ENCODE measurements around the gene PNLIPRP1. TPM values are rescaled to one million over a fixed set of nuclear protein-coding genes. Genes with fewer than 3 reads are reported as not detected.

The PNLIPRP1 gene
- total and polyA plus RNA-seq, 12 donors, result 0.24 to 1.5 (median 0.88) TPM; not detected in 7

- Histone ChIP-seq H3K4me1 (replicated peaks in 1 of 2) (no peaks in the 10 kb centered on the region), H3K9me3 (replicated peaks in 1 of 3) (no peaks in the 10 kb centered on the region), H3K27ac (no peak overlapping the region), H3K27me3 (no peaks in the 10 kb centered on the region), H3K36me3 (replicated peaks in 1 of 2) (no peaks in the 10 kb centered on the region), H3K4me3 (no peak overlapping the region)
- TF ChIP-seq POLR2A (IDR thresholded peaks at IDR 0.05), result no peak
- TF ChIP-seq CTCF (IDR thresholded peaks at IDR 0.05), result no peak
- WGBS, 4 donors, result 67 to 86% (median 73%) methylated on average over 5 of the region's 5 CpGs
- DNase-seq, result no peak
- intact Hi-C loops (cut with DNase I), result no loop called here
Measured at GRCh38 chr10:116557305-116557880, 33.4 kb upstream of the PNLIPRP1 start.

DNA sequence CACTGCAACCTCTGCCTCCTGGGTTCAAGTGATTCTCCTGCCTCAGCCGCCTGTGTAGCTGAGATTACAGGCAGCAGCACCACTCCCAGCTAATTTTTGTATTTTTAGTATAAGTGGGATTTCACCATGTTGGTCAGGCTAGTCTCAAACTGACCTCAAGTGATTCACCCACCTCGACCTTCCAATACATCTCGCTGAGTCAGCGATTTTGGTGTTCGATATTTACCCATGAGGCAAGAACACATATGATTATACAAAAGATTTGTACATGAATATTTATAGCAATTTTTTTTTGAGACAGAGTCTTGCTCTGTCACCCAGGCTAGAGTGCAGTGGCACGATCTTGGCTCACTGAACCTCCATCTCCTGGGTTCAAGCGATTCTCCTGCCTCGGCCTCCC lies 25.2 kb upstream of the PNLIPRP1 start:
- no peaks in the 10 kb centered on the region for H3K36me3 ChIP-seq (replicated peaks in 1 of 2)
- no peak overlapping the region for H3K27ac ChIP-seq
- no peak for DNase-seq
- no peaks in the 10 kb centered on the region for H3K27me3 ChIP-seq
- intact Hi-C loops (cut with DNase I), result no loop called here
- H3K4me3 ChIP-seq, result no peak overlapping the region
- WGBS, 4 donors, result 88 to 93% (median 92%) methylated on average over 8 of the region's 8 CpGs
- H3K9me3 ChIP-seq (replicated peaks in 1 of 3), result peaks cover 0 to 5% (median 0%) of the 10 kb centered on the region in 3 donors
- TF ChIP-seq CTCF (IDR thresholded peaks at IDR 0.05), result no peak
- TF ChIP-seq POLR2A (IDR thresholded peaks at IDR 0.05), result no peak
- no peaks in the 10 kb centered on the region for H3K4me1 ChIP-seq (replicated peaks in 1 of 2)

DNA sequence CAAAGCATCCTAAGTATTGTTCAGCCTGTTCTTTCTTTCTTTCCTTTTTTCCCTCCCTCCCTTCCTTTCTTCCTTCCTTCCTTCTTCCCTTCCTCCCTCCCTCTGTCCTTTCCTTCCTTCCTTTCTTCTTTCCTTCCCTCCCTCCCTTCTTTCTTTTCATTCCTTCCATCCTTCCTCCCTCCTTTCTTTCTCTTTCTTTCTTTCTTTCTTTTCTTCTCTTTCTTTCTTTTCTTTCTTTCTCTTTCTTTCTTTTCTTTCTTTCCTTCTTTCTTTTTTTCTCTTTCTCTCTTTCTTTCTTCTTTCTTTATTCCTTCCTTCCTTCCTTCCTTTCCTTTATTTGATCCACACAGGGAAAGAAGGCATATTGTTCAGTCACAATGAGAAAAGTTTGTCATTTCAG lies 23.8 kb upstream of the PNLIPRP1 start:
- peaks cover 0 to 5% (median 0%) of the 10 kb centered on the region in 3 donors for H3K9me3 ChIP-seq (replicated peaks in 1 of 3)
- no peak overlapping the region for H3K4me3 ChIP-seq
- no peak overlapping the region for H3K27ac ChIP-seq
- no peaks in the 10 kb centered on the region for H3K4me1 ChIP-seq (replicated peaks in 1 of 2)
- TF ChIP-seq CTCF (IDR thresholded peaks at IDR 0.05), result no peak
- TF ChIP-seq POLR2A (IDR thresholded peaks at IDR 0.05), result no peak
- H3K36me3 ChIP-seq (replicated peaks in 1 of 2), result no peaks in the 10 kb centered on the region
- H3K27me3 ChIP-seq, result no peaks in the 10 kb centered on the region
- no peak for DNase-seq
- intact Hi-C loops (cut with DNase I), result no loop called here

DNA sequence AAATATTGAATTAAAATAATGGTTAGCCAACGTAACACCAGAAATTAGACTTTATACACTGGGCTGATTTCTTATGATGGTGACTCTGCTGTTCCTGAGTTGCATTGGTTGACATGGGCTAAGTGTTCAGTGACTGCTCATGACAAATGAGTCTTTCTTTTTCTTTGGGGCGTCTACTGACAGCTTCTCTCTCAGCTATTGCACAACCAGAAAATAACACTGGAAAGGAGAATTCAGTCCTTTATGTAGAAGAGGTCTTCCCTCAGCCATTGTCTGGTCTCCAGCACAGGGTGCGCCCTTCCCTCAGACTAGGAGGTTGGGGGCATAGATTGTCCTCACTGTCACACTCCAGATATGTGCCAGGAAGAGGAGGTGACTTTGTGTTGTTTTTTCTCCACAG lies 23.4 kb upstream of the PNLIPRP1 start:
- intact Hi-C loops (cut with DNase I), result no loop called here
- no peak overlapping the region for H3K27ac ChIP-seq
- H3K4me1 ChIP-seq (replicated peaks in 1 of 2), result no peaks in the 10 kb centered on the region
- no peak for TF ChIP-seq CTCF (IDR thresholded peaks at IDR 0.05)
- TF ChIP-seq POLR2A (IDR thresholded peaks at IDR 0.05), result no peak
- WGBS, 4 donors, result 61 to 75% (median 74%) methylated on average over 3 of the region's 3 CpGs
- H3K27me3 ChIP-seq, result no peaks in the 10 kb centered on the region
- DNase-seq, result no peak
- H3K9me3 ChIP-seq (replicated peaks in 1 of 3), result peaks cover 0 to 5% (median 0%) of the 10 kb centered on the region in 3 donors
- no peaks in the 10 kb centered on the region for H3K36me3 ChIP-seq (replicated peaks in 1 of 2)
- H3K4me3 ChIP-seq, result no peak overlapping the region
